Ramos (cell line): Measurements from ENCODE around the gene SCD5.

Source experiments
- in situ Hi-C: fragments of 300-500 bp; cut with MboI; formaldehyde crosslinking; loops from one replicate; pipeline ENCODE4 v1.14.3; 2022; ENCODE audit warnings: low sequenced_read_pairs; ENCODE audit not compliant: unreplicated experiment

Gene SCD5

DNA sequence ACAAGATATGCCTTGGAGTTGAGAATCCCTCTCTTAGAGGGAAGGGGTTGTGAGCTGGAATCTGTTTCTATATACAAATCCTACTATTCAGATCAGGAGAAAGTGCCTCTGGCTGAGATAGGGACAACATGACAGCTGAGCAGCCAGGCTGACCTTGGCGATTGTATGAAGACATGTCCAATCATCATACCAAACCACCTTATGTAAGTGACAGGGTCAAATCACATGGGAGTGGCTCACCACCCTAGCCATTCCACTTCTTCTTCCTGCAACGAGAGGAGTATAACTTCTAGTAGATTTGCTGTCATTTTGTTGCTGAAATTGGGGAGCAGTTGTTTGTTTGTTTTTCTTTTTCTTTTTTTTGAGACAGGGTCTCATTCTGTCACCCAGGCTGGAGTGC, 188.6 kb downstream of the SCD5 start:
- in situ Hi-C loops, result no loop called here

DNA sequence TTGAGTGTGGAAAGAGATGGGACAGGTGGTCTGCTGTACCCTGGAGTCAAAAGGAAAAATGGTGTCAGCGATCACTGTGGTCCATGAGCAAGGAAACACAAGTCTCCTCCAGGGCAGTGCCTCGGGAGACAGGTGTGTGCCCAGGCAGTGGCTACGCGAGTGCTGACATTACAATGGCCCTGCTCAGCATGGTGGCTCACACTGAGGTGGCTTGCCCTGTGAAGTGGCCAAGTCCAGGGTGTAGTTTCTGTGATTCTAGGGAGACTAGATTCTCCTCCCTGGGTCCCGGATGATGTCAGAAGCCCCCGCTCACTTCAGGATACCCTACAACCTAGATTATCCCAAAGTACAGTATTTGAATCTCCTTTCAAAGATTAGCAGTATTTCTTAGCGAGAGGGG, 192.0 kb downstream of the SCD5 start:
- in situ Hi-C loops, result no loop called here

GRCh38 chr4:82604522-82604921, 194.1 kb downstream of the SCD5 start:
- in situ Hi-C loops, result no loop called here

DNA sequence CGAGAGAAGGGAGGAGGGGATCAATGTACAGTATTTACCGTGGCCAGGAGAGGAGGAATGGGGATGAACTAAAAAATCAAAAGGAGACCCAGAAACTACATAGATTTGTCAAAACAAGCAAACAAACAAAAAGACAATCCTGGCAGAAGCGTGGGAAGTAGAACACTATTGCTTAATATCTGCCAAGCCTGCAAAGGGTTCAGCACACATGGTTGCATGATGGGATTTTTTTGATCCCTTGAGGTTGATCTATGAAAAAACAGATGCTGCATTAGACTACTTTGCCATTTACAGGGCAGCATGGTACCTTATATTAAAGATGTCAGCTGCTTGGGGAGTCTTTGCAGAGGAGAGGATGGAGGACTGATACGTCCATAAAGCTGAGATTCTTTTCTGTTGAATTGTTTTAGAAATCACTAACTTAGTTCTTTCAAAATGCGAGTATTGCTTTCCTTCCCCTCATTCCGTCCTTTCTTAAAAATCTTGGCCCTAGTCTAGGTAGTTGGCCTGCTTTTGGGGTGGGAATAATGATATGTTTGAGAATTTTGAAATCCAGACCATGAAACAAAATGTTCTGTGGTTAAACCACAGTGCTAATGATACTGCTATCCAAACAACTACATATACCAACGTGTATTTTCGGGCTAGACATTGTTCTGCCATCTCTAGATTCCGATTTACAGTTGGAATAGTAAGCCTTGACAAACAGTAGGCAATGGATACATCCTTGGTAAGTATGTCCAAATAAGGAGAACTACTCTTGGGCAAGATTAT, 197.2 kb downstream of the SCD5 start:
- in situ Hi-C loops, result no loop called here

DNA sequence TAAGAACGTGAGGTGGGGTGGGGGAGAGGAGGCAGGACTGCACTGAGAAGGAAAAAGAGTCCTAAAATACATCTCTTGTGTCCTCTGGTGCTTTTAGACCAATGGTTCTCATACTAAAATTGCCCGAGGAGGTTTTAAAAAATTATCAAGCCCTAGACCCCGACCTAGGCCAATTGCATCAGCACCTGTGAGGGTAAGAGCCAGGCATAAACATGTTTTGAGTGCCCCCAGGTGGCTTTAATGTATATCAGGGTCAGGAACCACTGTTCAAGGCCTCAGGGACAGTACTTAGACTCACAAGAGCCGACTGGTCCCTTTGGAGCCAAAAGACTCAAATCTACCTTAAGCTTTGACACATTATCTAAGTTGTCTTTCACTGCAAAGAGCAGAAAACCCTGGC, 199.3 kb downstream of the SCD5 start:
- in situ Hi-C loops, result no loop called here

- in situ Hi-C loops, result no loop called here
These were observed 204.1 kb downstream of the SCD5 start for GRCh38 chr4:82594456-82594855.

- in situ Hi-C loops, result no loop called here
These were observed 205.2 kb downstream of the SCD5 start for GRCh38 chr4:82593411-82593810.

DNA sequence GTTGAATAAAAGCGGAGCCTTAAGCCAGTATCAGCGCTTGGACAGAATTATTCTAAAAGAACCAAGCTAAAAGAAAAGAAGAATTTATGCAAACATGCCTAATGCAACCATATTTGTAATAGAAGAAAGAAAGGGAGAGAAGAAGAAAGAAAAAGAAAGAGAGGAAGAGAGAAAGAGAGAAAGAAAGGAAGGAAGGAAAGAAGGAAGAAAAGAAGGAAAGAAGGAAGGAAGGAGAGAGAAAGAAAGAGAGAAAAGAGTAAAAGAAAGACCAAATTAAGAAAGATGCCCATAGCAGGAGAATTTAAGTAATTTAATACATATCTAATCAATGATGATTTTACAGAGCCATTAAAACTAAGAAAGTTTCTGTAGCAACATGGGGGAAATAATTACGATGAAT, 206.0 kb downstream of the SCD5 start:
- in situ Hi-C loops, result no loop called here

DNA sequence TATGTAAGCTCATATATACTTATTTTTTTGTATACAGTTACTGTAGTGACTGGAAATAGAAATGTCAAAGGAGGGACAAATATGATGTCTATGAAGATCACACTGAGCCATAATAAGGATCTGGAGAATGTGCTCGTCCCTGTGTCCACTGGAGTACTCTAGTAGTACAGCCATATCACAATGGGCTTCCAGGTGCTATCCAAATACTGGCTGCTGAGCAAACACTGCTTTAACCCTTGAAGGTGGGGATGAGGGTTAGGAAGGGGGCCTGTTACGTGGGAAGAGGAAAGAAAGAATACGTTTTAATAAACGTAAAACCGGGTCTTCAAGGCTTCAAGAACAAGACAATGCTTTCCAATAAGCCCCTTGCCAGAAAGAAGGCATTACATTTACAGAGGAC, 207.0 kb downstream of the SCD5 start:
- in situ Hi-C loops, result no loop called here

DNA sequence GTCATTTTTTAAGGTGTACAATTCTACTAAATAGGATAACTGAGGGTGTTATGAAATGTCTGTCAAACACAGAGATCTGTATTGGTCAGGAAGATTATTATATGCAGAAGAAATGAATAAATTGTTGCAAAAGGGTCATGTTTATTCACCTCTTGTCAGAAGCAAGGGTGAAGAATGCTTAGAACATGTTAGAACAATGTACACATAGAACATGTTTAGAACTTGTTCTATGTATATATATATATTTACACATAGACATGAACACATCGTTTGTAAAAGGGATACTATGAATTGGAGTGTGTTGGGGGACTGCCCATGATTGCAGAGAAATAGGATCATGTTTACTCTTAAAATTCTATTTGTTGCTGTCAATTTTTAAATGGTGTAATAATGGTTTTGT, 208.8 kb downstream of the SCD5 start:
- in situ Hi-C loops, result no loop called here

DNA sequence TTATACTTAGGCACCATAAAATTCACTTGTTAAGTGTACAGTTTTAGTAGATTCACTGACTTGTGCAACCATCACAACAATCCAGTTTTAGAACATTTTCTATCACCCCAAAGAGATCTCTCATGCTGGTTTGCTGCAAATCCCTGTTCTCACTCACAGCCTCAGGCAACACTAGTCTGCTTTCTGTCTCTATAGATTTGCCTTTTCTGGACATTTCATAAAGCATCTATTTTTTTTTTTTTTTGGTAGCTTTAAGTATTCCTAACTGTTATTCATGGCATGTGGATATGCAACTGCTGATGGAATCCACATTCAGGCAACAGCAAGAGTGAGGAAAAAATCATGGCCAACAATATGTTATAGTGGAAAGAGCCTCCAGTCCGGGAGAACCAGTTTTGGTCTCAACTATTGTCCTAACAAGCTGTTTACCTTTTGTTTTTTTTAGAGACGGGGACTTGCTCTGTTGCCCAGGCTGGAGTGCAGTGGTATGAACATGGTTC, 209.8 kb downstream of the SCD5 start:
- in situ Hi-C loops, result no loop called here

DNA sequence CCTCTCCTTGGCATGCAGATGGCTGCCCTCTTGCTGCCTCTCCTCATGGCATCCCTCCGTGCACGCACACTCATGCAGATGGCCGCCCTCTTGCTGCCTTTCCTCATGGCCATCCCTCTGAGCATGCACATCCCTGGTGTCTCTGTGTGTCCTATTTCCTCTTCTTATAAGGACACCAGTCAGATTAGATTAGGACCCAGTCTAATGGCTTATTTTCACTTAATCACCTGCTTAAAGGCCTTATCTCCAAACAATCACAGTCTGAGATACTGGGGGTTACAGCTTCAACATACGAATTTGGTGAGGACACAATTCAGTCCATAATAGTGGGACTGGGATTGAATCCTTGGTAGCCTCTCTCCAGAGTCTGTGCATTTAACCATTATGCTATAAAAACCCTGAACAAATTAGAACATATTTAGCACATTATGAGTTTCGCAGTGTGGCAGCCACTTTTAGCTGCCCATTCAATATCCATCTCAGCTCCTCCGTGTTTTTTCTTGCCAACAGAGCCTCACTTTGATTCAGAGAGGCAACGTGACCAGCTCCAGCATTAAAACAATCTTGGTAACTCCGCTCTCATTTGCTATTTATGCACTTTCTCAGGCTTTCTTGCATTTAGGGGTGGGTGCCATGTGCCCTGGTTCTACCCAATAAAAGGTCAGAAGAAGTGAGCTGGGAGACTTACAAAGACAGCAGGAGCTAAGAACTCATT, 210.6 kb downstream of the SCD5 start:
- in situ Hi-C loops, result no loop called here

DNA sequence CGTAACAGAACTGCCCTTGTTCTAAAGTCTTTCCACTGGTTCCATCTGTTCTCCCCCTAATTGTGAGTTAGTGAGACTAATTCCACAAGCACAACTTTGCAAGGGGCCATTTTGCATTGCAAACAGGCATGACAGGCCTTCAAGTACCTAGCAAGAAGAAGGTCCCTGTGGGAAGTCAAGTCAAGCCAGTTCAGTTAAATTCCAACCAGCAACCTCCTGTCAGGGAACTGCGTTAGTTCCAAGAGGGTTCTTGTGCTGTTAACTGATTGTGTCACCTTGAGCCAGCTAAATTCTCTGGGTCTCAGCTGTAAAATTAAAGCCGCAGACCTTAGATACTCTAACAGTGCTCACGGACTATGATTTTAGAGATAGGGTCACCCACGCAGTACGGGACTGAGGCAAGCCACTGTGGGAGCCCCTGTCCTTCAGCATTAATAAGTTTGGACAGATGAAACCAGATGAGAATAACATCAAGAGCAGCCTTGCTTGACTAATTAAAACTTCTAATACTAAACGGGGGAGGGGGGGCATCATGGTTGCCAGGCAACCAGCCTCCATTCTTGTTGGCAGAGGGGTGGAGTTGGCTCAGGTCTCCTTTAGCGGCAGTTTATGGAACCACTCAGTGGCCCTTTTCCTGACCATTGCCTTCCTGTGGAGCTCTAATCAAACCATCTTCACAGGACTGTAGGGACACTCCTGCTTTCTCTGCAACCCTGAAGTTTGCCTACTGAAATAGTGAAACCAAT, 212.7 kb downstream of the SCD5 start:
- in situ Hi-C loops, result no loop called here

GRCh38 chr4:82584931-82585330, 213.7 kb downstream of the SCD5 start:
- in situ Hi-C loops, result no loop called here

- in situ Hi-C loops, result no loop called here
These were observed 214.6 kb downstream of the SCD5 start for GRCh38 chr4:82583897-82584587.

DNA sequence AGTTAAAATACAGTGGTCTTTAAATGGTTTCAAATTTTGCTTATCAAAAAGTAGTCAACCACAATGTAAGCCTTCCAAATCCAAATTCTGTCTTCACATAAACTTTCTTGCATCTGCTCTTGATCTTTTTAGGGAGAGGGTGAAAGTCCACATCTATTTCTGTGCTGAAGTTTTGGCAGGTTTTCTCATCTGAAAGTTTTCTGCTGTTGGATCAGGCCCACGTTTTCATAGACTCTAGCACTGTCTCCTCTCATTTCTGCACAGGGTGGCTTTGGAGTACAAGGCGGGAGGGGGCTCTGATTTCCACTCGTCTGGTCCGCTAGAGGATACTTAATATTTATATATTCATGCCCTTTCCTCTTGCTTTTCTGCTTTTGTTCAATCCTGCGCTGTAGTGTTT, 218.7 kb downstream of the SCD5 start:
- in situ Hi-C loops, result no loop called here
